H1 (cell line): Measurements from ENCODE around the gene ACACA. TPM values are rescaled to one million over a fixed set of nuclear protein-coding genes. Genes with fewer than 3 reads are reported as not detected.
A peak's percentile ranks its signal among the peaks of the same experiment; 100 is the strongest.

ENCODE experiments used
- CTCF ChIA-PET: fragments of 300-600 bp; sonication (Branson Sonifier 250); formaldehyde crosslinking; loops from one replicate; lab custom pipeline; 2021; ENCODE audit not compliant: partially characterized antibody; lab: Charles Lee
- POLR2A ChIA-PET: fragments of 300-600 bp; sonication (Branson Sonifier 250); formaldehyde crosslinking; loops from one replicate; lab custom pipeline; 2021; ENCODE audit warnings: inconsistent platforms; ENCODE audit not compliant: partially characterized antibody; lab: Charles Lee
- DNase-seq, 2 experiments: peaks; one replicate each; pipeline versions ENCODE4 v3.0.0 to v3.0.0-alpha.2; 2010 to 2022; ENCODE audit warnings: low spot score in 2 of 2, low read depth in 1 of 2, mixed read lengths in 1 of 2
- FAIRE-seq: peaks from 2 replicates; lab custom pipeline; 2011; peaks lifted over from hg19 to GRCh38; lab: Jason Lieb, UNC
- H2AFZ ChIP-seq: 2 replicates; pipeline ENCODE4 v1.8.1; 2012; ENCODE audit warnings: low read length, inconsistent platforms
- H2AK5ac ChIP-seq: 2 replicates; pipeline ENCODE4 v1.6.1; 2013; ENCODE audit warnings: low read depth, low read length
- H2BK120ac ChIP-seq: replicated peaks from 2 replicates; pipeline ENCODE3; 2013; ENCODE audit warnings: low read depth, low read length, inconsistent platforms
- H2BK12ac ChIP-seq: 2 replicates; pipeline ENCODE4 v1.6.1; 2013; ENCODE audit warnings: low read depth, low read length
- H2BK15ac ChIP-seq: 2 replicates; pipeline ENCODE4 v1.6.1; 2013; ENCODE audit warnings: low read length
- H2BK20ac ChIP-seq: 2 replicates; pipeline ENCODE4 v1.6.1; 2013; ENCODE audit warnings: low read length
- H2BK5ac ChIP-seq: 2 replicates; pipeline ENCODE4 v1.6.1; 2013; ENCODE audit warnings: low read depth, low read length
- H3K14ac ChIP-seq: 2 replicates; pipeline ENCODE4 v1.6.1; 2013; ENCODE audit warnings: inconsistent platforms; ENCODE audit not compliant: insufficient read length
- H3K18ac ChIP-seq: 2 replicates; pipeline ENCODE4 v1.6.1; 2013; ENCODE audit warnings: low read length; ENCODE audit errors: extremely low read depth
- H3K23ac ChIP-seq: 2 replicates; pipeline ENCODE4 v1.6.1; 2013; ENCODE audit warnings: inconsistent platforms; ENCODE audit not compliant: insufficient read length
- H3K23me2 ChIP-seq: 2 replicates; pipeline ENCODE4 v1.6.1; 2013; ENCODE audit warnings: low read depth, low read length
- H3K27ac ChIP-seq: 2 replicates; pipeline ENCODE4 v1.6.1; 2011; ENCODE audit warnings: low read depth, low read length, inconsistent platforms
- H3K27me3 ChIP-seq, 4 experiments: replicated peaks in 1 of 4; 1 replicate in 1 of 4; 2 replicates in 3 of 4; pipeline versions ENCODE4 v1.6.1 to v1.8.1; 2011 to 2013; ENCODE audit warnings: low read length in 3 of 4, mild to moderate bottlenecking in 3 of 4, inconsistent platforms in 2 of 4, mixed read lengths in 2 of 4, moderate library complexity in 1 of 4; ENCODE audit not compliant: control insufficient read depth in 3 of 4, insufficient read depth in 3 of 4; ENCODE audit errors: extremely low read depth in 1 of 4
- H3K36me3 ChIP-seq, 4 experiments: 2 replicates each; pipeline versions ENCODE4 v1.6.1 to v1.8.1; 2011 to 2013; ENCODE audit warnings: mild to moderate bottlenecking in 4 of 4, low read length in 3 of 4, moderate library complexity in 2 of 4, control low read depth in 1 of 4, inconsistent platforms in 1 of 4; ENCODE audit not compliant: insufficient read depth in 4 of 4, control insufficient read depth in 2 of 4
- H3K4ac ChIP-seq: replicated peaks from 2 replicates; pipeline ENCODE3; 2013; ENCODE audit warnings: low read length, low read depth, mixed read lengths, inconsistent platforms; ENCODE audit not compliant: insufficient read length
- H3K4me1 ChIP-seq, 4 experiments: replicated peaks in 1 of 4; 1 replicate in 1 of 4; 2 replicates in 3 of 4; pipeline versions ENCODE4 v1.6.1 to v1.8.1; 2011 to 2013; ENCODE audit warnings: low read length in 3 of 4, inconsistent platforms in 2 of 4, mixed read lengths in 1 of 4; ENCODE audit not compliant: insufficient read depth in 4 of 4, control insufficient read depth in 3 of 4
- H3K4me2 ChIP-seq, 2 experiments: 2 replicates each; pipeline versions ENCODE4 v1.6.1 to v1.8.1; 2011 to 2013; ENCODE audit warnings: low read depth in 2 of 2, low read length in 2 of 2, control low read depth in 1 of 2, inconsistent platforms in 1 of 2, mild to moderate bottlenecking in 1 of 2; ENCODE audit not compliant: insufficient read depth in 1 of 2
- H3K4me3 ChIP-seq, 4 experiments: fragments of 200-600, 300-600 bp in 1 of 4; sonication (generic), shearing (Covaris generic), sonication (Bioruptor Twin) in 1 of 4; 2 replicates each; pipeline versions ENCODE4 v1.5.1 to v1.8.1; 2011 to 2016; ENCODE audit warnings: low read length in 4 of 4, low read depth in 3 of 4, control low read depth in 2 of 4, inconsistent platforms in 2 of 4, mild to moderate bottlenecking in 2 of 4, mixed read lengths in 1 of 4, moderate library complexity in 1 of 4; ENCODE audit not compliant: insufficient read depth in 2 of 4; ENCODE audit errors: extremely low read depth in 1 of 4
- H3K56ac ChIP-seq: replicated peaks from 2 replicates; pipeline ENCODE3; 2013; ENCODE audit warnings: low read depth, mild to moderate bottlenecking, mixed read lengths, low read length, inconsistent platforms; ENCODE audit not compliant: insufficient read length
- H3K79me1 ChIP-seq: 2 replicates; pipeline ENCODE4 v1.6.1; 2013; ENCODE audit warnings: low read depth, low read length, control low read depth
- H3K79me2 ChIP-seq, 2 experiments: 2 replicates each; pipeline versions ENCODE4 v1.6.1 to v1.8.1; 2012 to 2013; ENCODE audit warnings: low read length in 2 of 2, mild to moderate bottlenecking in 2 of 2, inconsistent platforms in 1 of 2; ENCODE audit not compliant: insufficient read depth in 2 of 2, control insufficient read depth in 1 of 2
- H3K9ac ChIP-seq, 4 experiments: replicated peaks in 1 of 4; 1 replicate in 1 of 4; 2 replicates in 3 of 4; pipeline versions ENCODE4 v1.6.1 to v1.8.1; 2011 to 2013; ENCODE audit warnings: low read depth in 3 of 4, low read length in 3 of 4, control low read depth in 2 of 4, mild to moderate bottlenecking in 2 of 4, moderate library complexity in 2 of 4, inconsistent platforms in 1 of 4; ENCODE audit errors: extremely low read depth in 1 of 4
- H3K9me3 ChIP-seq, 2 experiments: 2 replicates each; pipeline versions ENCODE4 v1.6.1 to v1.8.1; 2012 to 2013; ENCODE audit warnings: mild to moderate bottlenecking in 2 of 2, moderate library complexity in 2 of 2, control low read depth in 1 of 2, inconsistent platforms in 1 of 2, low read depth in 1 of 2, low read length in 1 of 2, mixed read lengths in 1 of 2; ENCODE audit not compliant: insufficient read depth in 2 of 2
- H4K20me1 ChIP-seq, 2 experiments: replicated peaks in 1 of 2; 2 replicates each; pipeline versions ENCODE3 to v1.8.1; 2011 to 2013; ENCODE audit warnings: inconsistent platforms in 2 of 2, low read length in 2 of 2, mild to moderate bottlenecking in 1 of 2; ENCODE audit not compliant: insufficient read depth in 2 of 2, control insufficient read depth in 1 of 2
- H4K5ac ChIP-seq: 2 replicates; pipeline ENCODE4 v1.6.1; 2013; ENCODE audit warnings: low read length, low read depth, mixed read lengths, inconsistent platforms; ENCODE audit not compliant: insufficient read length
- H4K8ac ChIP-seq: 2 replicates; pipeline ENCODE4 v1.8.0; 2013; ENCODE audit warnings: mild to moderate bottlenecking, moderate library complexity, low read length, inconsistent platforms; ENCODE audit not compliant: insufficient read depth; ENCODE audit errors: extremely low read depth
- H4K91ac ChIP-seq: replicated peaks from 2 replicates; pipeline ENCODE3; 2013; ENCODE audit warnings: low read length, mixed read lengths, inconsistent platforms; ENCODE audit not compliant: insufficient read length
- ASH2L ChIP-seq: fragments of 200-600, 300-600 bp; sonication (generic); IDR thresholded peaks from one replicate; pipeline ENCODE4 v1.7.1; 2017; ENCODE audit warnings: low read length
- CBX5 ChIP-seq: fragments of 300-800, 300-1000 bp; sonication (generic); IDR thresholded peaks from 2 replicates; pipeline ENCODE4 v1.7.1; 2016; ENCODE audit warnings: antibody characterized with exemption, low read length, low read depth
- NRF1 ChIP-seq: IDR thresholded peaks from 2 replicates; pipeline ENCODE4 v1.6.1; 2011; ENCODE audit warnings: mild to moderate bottlenecking, low read depth, low read length, improper control_type of control experiment
- SIRT6 ChIP-seq: IDR thresholded peaks from one replicate; pipeline ENCODE4 v1.7.1; 2012; ENCODE audit warnings: low read length, inconsistent platforms
- SP1 ChIP-seq: IDR thresholded peaks from 2 replicates; pipeline ENCODE4 v1.6.1; 2011; ENCODE audit warnings: low read depth, low read length
- YY1 ChIP-seq: IDR thresholded peaks from 2 replicates; pipeline ENCODE4 v1.6.1; 2011; ENCODE audit warnings: low read depth, mild to moderate bottlenecking, low read length
- WGBS, 2 experiments: shearing (Covaris generic) in 1 of 2; methylation state at CpG; one replicate each; pipeline versions ENCODE4 v1.1.6 to v1.1.7; 2013 to 2015; ENCODE audit warnings: low lambda C conversion rate in 2 of 2, mixed read lengths in 2 of 2, inconsistent platforms in 1 of 2, low coverage in 1 of 2, missing lambda C conversion rate in 1 of 2; ENCODE audit not compliant: insufficient replicate concordance in 2 of 2, insufficient coverage in 1 of 2, insufficient read length in 1 of 2; ENCODE audit errors: extremely low coverage in 1 of 2, missing lambda C conversion rate in 1 of 2; 5-methylcytosine and 5-hydroxymethylcytosine counted together
- polyA plus RNA-seq, 7 experiments: library from polyadenylated mRNA; depleted of rRNA in 3 of 7; stranded (reverse) in 5 of 7; unstranded in 2 of 7; fragments of >200 nt in 5 of 7; fragments of 200-250 nt in 2 of 7; gene quantifications; 1 replicate in 5 of 7; 2 replicates in 1 of 7; 4 replicates in 1 of 7; pipeline versions ENCODE4 v1.2.1 to v1.2.3, GENCODE V29; 2011 to 2013; ENCODE audit warnings: missing spikeins in 2 of 7, mixed read lengths in 2 of 7
- total RNA-seq: library from RNA; stranded (reverse); fragmentation: NEBNext Ultra II Directional; extraction: Animal tissue kit (Norgen Biotek cat#: 25700); gene quantifications from 2 replicates; pipeline ENCODE4 v1.2.1, GENCODE V29; 2021

The ACACA gene
- total and polyA plus RNA-seq, 2 of the 8 experiments (the other 6 are each of a cell fraction or from before 2014, with no cell fraction given): 74.0 to 160 TPM

DNA sequence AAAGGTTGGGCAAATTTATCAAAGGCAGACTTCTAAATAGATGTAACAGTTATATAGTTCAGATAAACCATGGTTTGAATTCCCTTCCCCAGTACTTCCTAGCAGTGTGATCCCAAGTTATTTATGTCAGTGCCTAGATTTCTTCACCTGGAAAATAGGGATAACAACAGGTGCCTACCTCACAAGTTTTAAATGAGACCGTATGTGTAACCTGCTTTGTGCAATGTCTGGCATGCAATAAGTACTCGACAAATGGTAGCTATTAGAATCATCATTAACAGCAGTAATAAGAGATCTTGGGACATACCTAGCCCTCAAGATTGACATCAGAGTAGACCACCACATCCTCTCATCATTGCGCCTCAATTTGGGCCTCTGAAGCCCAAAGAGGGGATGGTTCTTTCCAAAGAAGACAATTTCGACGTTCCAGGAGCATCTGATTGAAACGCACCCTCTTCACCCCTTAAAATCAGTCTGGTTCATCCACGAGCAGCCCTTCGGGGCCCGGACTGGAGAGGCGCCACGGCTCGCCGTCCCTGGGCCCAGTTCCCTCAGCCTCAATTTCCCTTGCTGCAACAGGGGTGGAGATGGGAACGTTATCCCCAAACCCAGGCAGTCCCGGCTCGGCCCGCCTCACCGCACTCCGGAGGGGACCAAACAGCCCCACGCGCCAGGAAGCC, 541 bp downstream of the ACACA start:
- TF ChIP-seq YY1 (no peak), SIRT6 (no peak), NRF1 (no peak), ASH2L (peak; percentile 65), SP1 (no peak), CBX5 (no peak)
- TF ChIP-seq, all 59 proteins: peak for 1
- Histone ChIP-seq H2BK5ac (peak overlapping the region; percentile 77; the same call in 1 of the 2 replicates), H3K9ac (peak overlapping the region; percentile 77 to 90 (median 82)), H3K18ac (peak overlapping the region; percentile 99), H3K27ac (peak overlapping the region; percentile 12), H3K14ac (peak overlapping the region; percentile 93), H2BK20ac (no peak overlapping the region), H3K36me3 (peaks cover 2 to 5% (median 3%) of the 10 kb centered on the region in 4 experiments; a peak in 4 of 8 replicates), H3K4me2 (peak overlapping the region; percentile 82 to 96), H3K56ac (peak overlapping the region; percentile 90), H3K79me2 (peaks cover 0 to 12% of the 10 kb centered on the region in 2 experiments; a peak in 1 of 4 replicates), H3K4me1 (peaks cover 0 to 3% (median 0%) of the 10 kb centered on the region in 4 experiments; a peak in 2 of 7 replicates), H2AK5ac (no peak overlapping the region), H3K4me3 (peak overlapping the region; percentile 87 to 93 (median 91)), H3K27me3 (no peaks in the 10 kb centered on the region), H4K20me1 (no peaks in the 10 kb centered on the region), H2BK120ac (peak overlapping the region; percentile 39), H4K5ac (peak overlapping the region; percentile 98), H3K23ac (no peak overlapping the region), H3K79me1 (peaks cover 5% of the 10 kb centered on the region), H3K4ac (peak overlapping the region; percentile 98), H2BK15ac (no peak overlapping the region), H2BK12ac (no peak overlapping the region), H3K9me3 (no peaks in the 10 kb centered on the region), H3K23me2 (peaks cover 8% of the 10 kb centered on the region), H2AFZ (peak overlapping the region; percentile 53), H4K8ac (peak overlapping the region; percentile 95), H4K91ac (peak overlapping the region; percentile 95)
- 6% methylated on average over 21 of the region's 21 CpGs; no CpG with 5 or more reads in 1 of the 2 experiments for WGBS, 2 experiments
- FAIRE-seq: no peak
- POLR2A ChIA-PET: interaction anchor here (0.7 kb wide), 1 partner anchor 530 kb away, joined by 3 read pairs; no protein-coding TSS in a partner anchor
- CTCF ChIA-PET: interaction anchor here (1.5 kb wide), 1 partner anchor 32 kb away, joined by 9 read pairs; no protein-coding TSS in a partner anchor
- DNase-seq: no peak
